Melanocyte of skin (primary cell): ENCODE data around the gene STC2. TPM values are rescaled to one million over a fixed set of nuclear protein-coding genes. Genes with fewer than 3 reads are reported as not detected.

Source experiments
- small RNA-seq, 2 donors: library from RNA; depleted of rRNA; stranded (forward); fragments of <200 nt; gene quantifications; one replicate each; pipeline ENCODE3, GENCODE V24; 2012
- total RNA-seq, 2 donors: library from RNA; depleted of rRNA; stranded (reverse); fragments of >200 nt; gene quantifications; 2 replicates each; pipeline ENCODE4 v1.2.3, GENCODE V29; 2012

Gene STC2
- under 1 TPM in 1 of 2 donors, not detected in 1; under 0.01 TPM for total RNA-seq

GRCh38 chr5:173327948-173328843 lies at the start of gene STC2:
Gene STC2, minus strand, starts transcription at chr5:173328414. Its CDS starts 221 bp downstream, at chr5:173328193.

Small RNA genes lying within 50 kb of the gene (small RNA-seq; reads per million reads assigned to genes)
- gene MIR8056 (0 reads per million in 2 donors), gene RNA5SP200 (0 reads per million in 2 donors), gene RNU6-500P (0 reads per million in 2 donors)

Other genes starting within 250 kb of the STC2 start
- gene BNIP1, start 183.9 kb downstream of the STC2 start, total RNA-seq, result 10 to 100 TPM; 15.7 to 16.2 TPM
- not detected for gene NKX2-5, start 93.2 kb downstream of the STC2 start, total RNA-seq